Activated T-cell treated with anti-CD3 and anti-CD28 coated beads for 24 hours (primary cell): ENCODE measurements around the gene INHBE.
"Not testable (repeated sequence)": the region's sequence is repeated elsewhere in the genome, so short reads cannot be mapped to it uniquely, and the experiment has no call there.

Experiments used
- DNase-seq: peaks from one replicate; pipeline ENCODE4 v3.0.0-alpha.2; 2020; ENCODE audit warnings: low read depth

Gene INHBE

GRCh38 chr12:57497223-57498131, 42.4 kb downstream of the INHBE start:
- no peak for DNase-seq

- DNase-seq = no peak
These were observed 43.0 kb downstream of the INHBE start for GRCh38 chr12:57498132-57498502.

GRCh38 chr12:57498571-57498970, 43.5 kb downstream of the INHBE start:
- DNase-seq = no peak

- DNase-seq = no peak
These were observed 45.1 kb downstream of the INHBE start for GRCh38 chr12:57500213-57500612.

- not testable (repeated sequence) for DNase-seq
These were observed 47.3 kb downstream of the INHBE start for GRCh38 chr12:57502311-57502969.

- not testable (repeated sequence) for DNase-seq
These were observed 51.4 kb downstream of the INHBE start for GRCh38 chr12:57506541-57506940.
